Measurements from ENCODE around the gene PGAP2. TPM values are rescaled to one million over a fixed set of nuclear protein-coding genes. Genes with fewer than 3 reads are reported as not detected.

The PGAP2 gene
- total RNA-seq, 3 donors from 2014 or later: 12.3 to 24.3 (median 20.6) TPM

DNA sequence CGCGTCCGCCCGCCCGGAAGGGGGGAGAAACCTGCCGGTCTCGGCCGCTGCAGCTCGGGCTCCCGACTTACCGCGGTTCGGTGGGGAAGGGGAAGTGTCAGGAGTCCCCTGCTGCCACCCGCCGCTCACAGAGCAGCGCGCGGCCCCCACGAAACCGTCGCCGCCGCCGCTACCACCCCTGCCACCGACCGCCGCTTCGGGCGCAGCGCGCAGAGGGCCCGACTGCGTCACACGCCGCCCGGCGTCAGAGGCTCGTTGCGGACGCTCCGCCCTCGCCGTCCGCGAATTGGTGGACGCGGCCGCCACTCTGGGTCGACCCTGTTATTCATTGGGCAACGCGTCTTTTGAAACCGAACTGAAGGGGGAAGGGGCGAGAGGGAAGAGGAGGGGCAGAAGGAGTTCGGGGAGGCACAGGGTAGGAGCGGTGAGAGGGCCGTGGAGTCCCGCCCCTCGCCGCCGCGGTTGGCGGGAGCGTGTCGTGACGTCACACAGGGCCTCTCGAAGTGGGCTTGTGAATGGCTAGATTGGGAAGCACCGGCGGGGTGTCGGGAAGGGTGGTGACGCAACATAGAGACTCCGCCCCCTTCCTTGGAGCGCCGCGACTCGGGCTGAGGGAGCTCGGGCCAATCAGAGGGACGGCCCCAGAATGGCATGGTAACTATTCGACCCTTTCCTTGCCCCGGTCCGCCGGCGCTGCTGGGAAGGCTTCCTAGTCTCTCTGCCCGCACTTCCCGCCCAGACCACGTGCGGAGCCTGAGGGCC is 10.8 kb upstream of the PGAP2 start, which contains the start of gene NUP98:
Gene NUP98 (minus strand): TSS at position 226 of the 762 bp plus-strand sequence. CDS start 15,437 bp downstream, outside the sequence.
- DNase-seq (ENCODE audit: low spot score in 2 of 2): peak; percentile 100
- Histone ChIP-seq H3K4me3 (peak within 1 kb of the TSS; percentile 89 to 90 (median 90)), H3K27ac (peak within 1 kb of the TSS; percentile 97 to 99), H3K27me3 (no peaks in the 10 kb centered on the region), H3K9me3 (no peaks in the 10 kb centered on the region), H3K4me1 (peaks cover 0 to 7% of the 10 kb centered on the region in 2 donors), H3K36me3 (no peaks in the 10 kb centered on the region)
- intact Hi-C loops (cut with DNase I; ENCODE audit: low total_unique reads): no loop called here
- peak; percentile 98 for TF ChIP-seq POLR2A (IDR thresholded peaks at IDR 0.05)
- peak; percentile 97 to 99 (median 98) for TF ChIP-seq POLR2AphosphoS5 (IDR thresholded peaks at IDR 0.05)
- TF ChIP-seq, protein P1, sequence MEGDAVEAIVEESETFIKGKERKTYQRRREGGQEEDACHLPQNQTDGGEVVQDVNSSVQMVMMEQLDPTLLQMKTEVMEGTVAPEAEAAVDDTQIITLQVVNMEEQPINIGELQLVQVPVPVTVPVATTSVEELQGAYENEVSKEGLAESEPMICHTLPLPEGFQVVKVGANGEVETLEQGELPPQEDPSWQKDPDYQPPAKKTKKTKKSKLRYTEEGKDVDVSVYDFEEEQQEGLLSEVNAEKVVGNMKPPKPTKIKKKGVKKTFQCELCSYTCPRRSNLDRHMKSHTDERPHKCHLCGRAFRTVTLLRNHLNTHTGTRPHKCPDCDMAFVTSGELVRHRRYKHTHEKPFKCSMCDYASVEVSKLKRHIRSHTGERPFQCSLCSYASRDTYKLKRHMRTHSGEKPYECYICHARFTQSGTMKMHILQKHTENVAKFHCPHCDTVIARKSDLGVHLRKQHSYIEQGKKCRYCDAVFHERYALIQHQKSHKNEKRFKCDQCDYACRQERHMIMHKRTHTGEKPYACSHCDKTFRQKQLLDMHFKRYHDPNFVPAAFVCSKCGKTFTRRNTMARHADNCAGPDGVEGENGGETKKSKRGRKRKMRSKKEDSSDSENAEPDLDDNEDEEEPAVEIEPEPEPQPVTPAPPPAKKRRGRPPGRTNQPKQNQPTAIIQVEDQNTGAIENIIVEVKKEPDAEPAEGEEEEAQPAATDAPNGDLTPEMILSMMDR (IDR thresholded peaks at IDR 0.05): peak in 1 of 3 donors; percentile 38

DNA sequence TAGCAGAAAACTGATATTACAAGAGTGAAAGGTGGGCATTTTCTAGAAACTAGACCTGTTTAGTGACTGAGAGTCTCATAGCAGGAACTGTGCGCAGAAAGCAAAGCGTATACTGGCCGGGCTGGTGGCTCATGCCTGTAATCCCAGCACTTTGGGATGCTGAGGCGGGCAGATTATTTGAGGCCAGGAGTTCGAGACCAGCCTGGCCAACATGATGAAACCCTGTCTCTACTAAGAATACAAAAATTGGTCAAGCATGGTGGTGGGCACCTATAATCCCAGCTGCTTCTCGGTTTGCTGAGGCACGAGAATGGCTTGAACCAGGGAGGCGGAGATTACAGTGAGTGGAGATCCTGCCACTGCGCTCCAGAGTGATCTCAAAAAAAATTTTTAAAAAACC is 9.2 kb upstream of the PGAP2 start:
- Histone ChIP-seq H3K27ac (no peak overlapping the region), H3K36me3 (no peaks in the 10 kb centered on the region), H3K9me3 (no peaks in the 10 kb centered on the region), H3K27me3 (no peaks in the 10 kb centered on the region), H3K4me3 (no peak overlapping the region), H3K4me1 (peaks cover 0 to 7% of the 10 kb centered on the region in 2 donors)
- intact Hi-C loops (cut with DNase I; ENCODE audit: low total_unique reads): no loop called here
- no peak for DNase-seq (ENCODE audit: low spot score in 2 of 2)
- no peak for TF ChIP-seq POLR2A (IDR thresholded peaks at IDR 0.05)
- TF ChIP-seq, protein P1 (IDR thresholded peaks at IDR 0.05): no peak
- TF ChIP-seq POLR2AphosphoS5 (IDR thresholded peaks at IDR 0.05): no peak

DNA sequence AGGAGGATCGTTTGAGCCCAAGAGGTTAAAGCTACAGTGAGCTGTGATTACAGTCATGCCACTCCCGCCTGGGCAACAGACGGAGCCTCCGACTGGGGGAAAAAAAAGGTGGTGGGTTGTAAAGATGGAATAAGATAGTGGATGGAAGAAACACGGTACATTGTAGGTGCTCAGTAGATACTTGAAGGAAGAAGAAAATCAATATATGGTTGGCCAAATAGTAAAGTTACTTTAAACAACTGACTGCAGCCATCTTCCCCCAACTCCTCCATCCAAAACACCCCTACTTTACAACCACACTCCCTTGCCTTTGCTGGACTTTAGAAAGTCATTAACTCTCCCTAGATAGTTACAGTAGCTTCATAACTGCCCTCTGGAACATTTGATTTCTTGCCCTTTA is 8.5 kb upstream of the PGAP2 start:
- intact Hi-C loops (cut with DNase I; ENCODE audit: low total_unique reads): no loop called here
- TF ChIP-seq, protein P1 (IDR thresholded peaks at IDR 0.05): no peak
- TF ChIP-seq POLR2A (IDR thresholded peaks at IDR 0.05) (no peak), POLR2AphosphoS5 (IDR thresholded peaks at IDR 0.05) (no peak)
- H3K9me3 ChIP-seq: no peaks in the 10 kb centered on the region

DNA sequence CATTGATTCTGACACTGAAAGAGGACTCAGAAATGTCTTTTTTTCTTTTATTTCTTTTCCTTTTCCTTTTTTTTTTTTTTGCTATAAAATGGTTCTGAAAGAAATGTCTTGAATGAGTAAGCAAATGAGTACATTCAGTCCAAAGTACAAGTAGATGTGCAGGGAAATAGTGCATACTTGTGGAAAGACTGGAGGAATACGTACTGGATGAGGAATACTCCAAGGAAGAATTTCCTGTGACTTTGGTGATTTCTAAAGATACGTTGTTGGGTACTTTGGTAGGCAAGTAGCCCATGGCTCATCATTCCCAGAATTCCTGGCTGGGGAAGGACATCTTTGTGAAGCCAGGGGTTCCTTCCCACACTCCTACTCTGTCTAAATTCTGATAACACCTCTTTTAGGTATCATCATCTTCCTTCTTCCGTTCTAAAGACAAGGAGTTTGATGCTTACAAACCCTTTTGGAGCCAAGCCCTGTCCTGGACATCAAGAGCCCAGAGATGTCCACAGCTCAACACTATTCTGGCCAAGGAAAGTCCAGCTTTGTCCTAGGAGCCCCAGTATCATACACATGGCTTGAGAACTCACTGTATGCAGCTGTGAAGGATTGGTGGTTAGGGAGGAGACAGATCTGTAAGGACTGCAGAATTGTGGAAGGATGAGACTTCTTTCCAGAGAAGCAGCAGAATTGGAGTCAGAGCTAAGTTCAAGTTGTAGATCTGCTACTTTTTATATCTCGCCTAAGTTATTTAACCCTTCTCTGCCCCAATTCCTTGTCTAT is 6.2 kb upstream of the PGAP2 start:
- H3K27ac ChIP-seq: no peak overlapping the region
- H3K9me3 ChIP-seq: no peaks in the 10 kb centered on the region
- intact Hi-C loops (cut with DNase I; ENCODE audit: low total_unique reads): no loop called here
- H3K4me3 ChIP-seq: no peak overlapping the region
- H3K36me3 ChIP-seq: no peaks in the 10 kb centered on the region
- H3K4me1 ChIP-seq: no peaks in the 10 kb centered on the region
- TF ChIP-seq POLR2AphosphoS5 (IDR thresholded peaks at IDR 0.05): no peak
- H3K27me3 ChIP-seq: no peaks in the 10 kb centered on the region
- DNase-seq (ENCODE audit: low spot score in 2 of 2): no peak

More for the DNA sequence above, 8.5 kb upstream of the PGAP2 start:
- no peak for DNase-seq (ENCODE audit: low spot score in 2 of 2)
- H3K36me3 ChIP-seq: no peaks in the 10 kb centered on the region
- no peak overlapping the region for H3K4me3 ChIP-seq
- no peak overlapping the region for H3K27ac ChIP-seq
- H3K4me1 ChIP-seq: peaks cover 0 to 7% of the 10 kb centered on the region in 2 donors
- H3K27me3 ChIP-seq: no peaks in the 10 kb centered on the region

DNA sequence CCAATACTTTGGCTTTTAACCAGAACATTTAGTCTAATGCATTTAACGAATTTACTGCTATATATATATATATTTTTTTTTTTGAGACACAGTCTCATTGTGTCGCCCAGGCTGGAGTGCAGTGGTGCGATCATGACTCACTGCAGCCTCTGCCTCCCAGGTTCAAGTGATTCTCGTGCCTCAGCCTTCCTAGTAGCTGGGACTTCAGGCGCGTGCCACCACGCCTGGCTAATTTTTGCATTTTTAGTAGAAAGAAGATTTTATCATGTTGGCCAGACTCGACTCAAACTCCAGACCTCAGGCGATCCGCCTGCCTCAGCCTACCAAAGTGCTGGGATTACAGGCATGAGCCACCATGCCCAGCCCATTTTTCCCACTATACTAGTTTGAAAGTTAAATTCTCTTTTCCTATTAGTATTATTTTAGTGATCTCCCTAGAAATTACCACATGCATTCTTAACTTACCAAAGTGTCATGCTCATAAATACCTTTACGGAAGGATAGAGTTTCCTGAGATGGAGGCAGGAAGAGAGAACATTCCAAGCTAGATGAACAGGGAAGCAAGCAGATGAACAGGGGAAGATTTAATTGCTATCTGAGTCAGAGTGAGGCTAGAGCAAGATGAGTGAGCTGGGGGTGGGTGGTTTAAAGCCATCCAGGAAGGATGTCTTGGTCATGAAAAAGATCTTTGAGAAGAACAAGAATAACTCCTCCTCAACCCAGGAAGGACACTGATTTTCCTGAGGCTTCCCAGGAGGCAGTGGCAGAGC is 4.4 kb upstream of the PGAP2 start:
- TF ChIP-seq, protein P1 (IDR thresholded peaks at IDR 0.05): no peak
- TF ChIP-seq POLR2AphosphoS5 (IDR thresholded peaks at IDR 0.05) (no peak), POLR2A (IDR thresholded peaks at IDR 0.05) (no peak)
- no peak for DNase-seq (ENCODE audit: low spot score in 2 of 2)
- no peaks in the 10 kb centered on the region for H3K9me3 ChIP-seq
- no peaks in the 10 kb centered on the region for H3K27me3 ChIP-seq
- no peaks in the 10 kb centered on the region for H3K36me3 ChIP-seq
- H3K27ac ChIP-seq: no peak overlapping the region
- peaks cover 2 to 3% of the 10 kb centered on the region in 2 donors for H3K4me1 ChIP-seq
- no peak overlapping the region for H3K4me3 ChIP-seq
- intact Hi-C loops (cut with DNase I; ENCODE audit: low total_unique reads): no loop called here
